ENCODE measurements around the gene KLHL11.
"Not testable (repeated sequence)": the region's sequence is repeated elsewhere in the genome, so short reads cannot be mapped to it uniquely, and the experiment has no call there.

Gene KLHL11

GRCh38 chr17:41888332-41888965 is 23.2 kb upstream of the KLHL11 start:
- H3K4me1 ChIP-seq (ENCODE audit: low read length) = no peaks in the 10 kb centered on the region
- no peak overlapping the region for H3K27ac ChIP-seq (ENCODE audit: low read length)
- no peak overlapping the region for H3K4me3 ChIP-seq (ENCODE audit: low read length)
- H3K36me3 ChIP-seq (replicated peaks; ENCODE audit: low read depth, low read length) = peaks cover 63% of the 10 kb centered on the region
- no peaks in the 10 kb centered on the region for H3K27me3 ChIP-seq (ENCODE audit: low read depth, low read length)
- no peak overlapping the region for H3K4me2 ChIP-seq (ENCODE audit: low read length)
- TF ChIP-seq, protein P1, sequence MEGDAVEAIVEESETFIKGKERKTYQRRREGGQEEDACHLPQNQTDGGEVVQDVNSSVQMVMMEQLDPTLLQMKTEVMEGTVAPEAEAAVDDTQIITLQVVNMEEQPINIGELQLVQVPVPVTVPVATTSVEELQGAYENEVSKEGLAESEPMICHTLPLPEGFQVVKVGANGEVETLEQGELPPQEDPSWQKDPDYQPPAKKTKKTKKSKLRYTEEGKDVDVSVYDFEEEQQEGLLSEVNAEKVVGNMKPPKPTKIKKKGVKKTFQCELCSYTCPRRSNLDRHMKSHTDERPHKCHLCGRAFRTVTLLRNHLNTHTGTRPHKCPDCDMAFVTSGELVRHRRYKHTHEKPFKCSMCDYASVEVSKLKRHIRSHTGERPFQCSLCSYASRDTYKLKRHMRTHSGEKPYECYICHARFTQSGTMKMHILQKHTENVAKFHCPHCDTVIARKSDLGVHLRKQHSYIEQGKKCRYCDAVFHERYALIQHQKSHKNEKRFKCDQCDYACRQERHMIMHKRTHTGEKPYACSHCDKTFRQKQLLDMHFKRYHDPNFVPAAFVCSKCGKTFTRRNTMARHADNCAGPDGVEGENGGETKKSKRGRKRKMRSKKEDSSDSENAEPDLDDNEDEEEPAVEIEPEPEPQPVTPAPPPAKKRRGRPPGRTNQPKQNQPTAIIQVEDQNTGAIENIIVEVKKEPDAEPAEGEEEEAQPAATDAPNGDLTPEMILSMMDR (IDR thresholded peaks at IDR 0.05; ENCODE audit: low read depth, low read length) = no peak
- no peak for TF ChIP-seq EZH2phosphoT487 (IDR thresholded peaks at IDR 0.05; ENCODE audit: low read depth)
- no peaks in the 10 kb centered on the region for H3K79me2 ChIP-seq (ENCODE audit: low read length)
- no peaks in the 10 kb centered on the region for H3K9me3 ChIP-seq (ENCODE audit: insufficient read depth, low read length)
- no peak overlapping the region for H3K9ac ChIP-seq (ENCODE audit: low read length)
- no peak overlapping the region for H2AFZ ChIP-seq (ENCODE audit: low read depth, low read length)
- no peaks in the 10 kb centered on the region for H4K20me1 ChIP-seq (ENCODE audit: insufficient read depth, low read length)

DNA sequence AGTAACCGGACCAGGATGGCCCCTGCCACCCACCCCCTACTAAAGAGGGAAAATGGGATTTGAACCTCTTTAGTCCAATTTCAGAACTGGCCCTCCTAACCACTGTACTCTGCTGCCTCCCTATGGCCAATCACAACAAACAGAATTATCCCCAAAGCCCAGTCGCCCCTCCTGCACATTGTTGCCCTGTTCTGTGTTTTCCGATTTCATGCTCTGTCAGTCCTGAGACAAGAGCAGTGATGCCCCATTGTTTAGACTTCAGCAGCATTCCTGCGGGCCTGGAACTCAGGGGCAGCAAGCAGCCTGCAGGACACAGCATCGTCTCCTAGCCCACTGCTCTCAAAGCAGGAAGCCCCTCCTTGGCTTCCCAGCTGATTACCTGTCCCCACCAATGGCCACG is 20.5 kb upstream of the KLHL11 start:
- no peak overlapping the region for H3K9ac ChIP-seq (ENCODE audit: low read length)
- H3K36me3 ChIP-seq (replicated peaks; ENCODE audit: low read depth, low read length) = peaks cover 62% of the 10 kb centered on the region
- H3K79me2 ChIP-seq (ENCODE audit: low read length) = no peaks in the 10 kb centered on the region
- TF ChIP-seq, protein P1 (IDR thresholded peaks at IDR 0.05; ENCODE audit: low read depth, low read length) = peak; percentile 42
- no peak for TF ChIP-seq EZH2phosphoT487 (IDR thresholded peaks at IDR 0.05; ENCODE audit: low read depth)
- H3K4me2 ChIP-seq (ENCODE audit: low read length) = no peak overlapping the region
- no peak overlapping the region for H2AFZ ChIP-seq (ENCODE audit: low read depth, low read length)
- H3K4me1 ChIP-seq (ENCODE audit: low read length) = no peaks in the 10 kb centered on the region
- no peaks in the 10 kb centered on the region for H3K9me3 ChIP-seq (ENCODE audit: insufficient read depth, low read length)
- no peaks in the 10 kb centered on the region for H3K27me3 ChIP-seq (ENCODE audit: low read depth, low read length)
- H3K27ac ChIP-seq (ENCODE audit: low read length) = no peak overlapping the region
- H3K4me3 ChIP-seq (ENCODE audit: low read length) = no peak overlapping the region
- peaks cover 3% of the 10 kb centered on the region; the same call in 1 of the 2 replicates for H4K20me1 ChIP-seq (ENCODE audit: insufficient read depth, low read length)

- peaks cover 70% of the 10 kb centered on the region for H3K36me3 ChIP-seq (replicated peaks; ENCODE audit: low read depth, low read length)
- no peak overlapping the region for H3K27ac ChIP-seq (ENCODE audit: low read length)
- H3K4me1 ChIP-seq (ENCODE audit: low read length) = no peaks in the 10 kb centered on the region
- no peak overlapping the region for H2AFZ ChIP-seq (ENCODE audit: low read depth, low read length)
- no peak overlapping the region for H3K4me3 ChIP-seq (ENCODE audit: low read length)
- H3K9ac ChIP-seq (ENCODE audit: low read length) = no peak overlapping the region
- no peaks in the 10 kb centered on the region for H3K79me2 ChIP-seq (ENCODE audit: low read length)
- no peaks in the 10 kb centered on the region for H3K27me3 ChIP-seq (ENCODE audit: low read depth, low read length)
- H4K20me1 ChIP-seq (ENCODE audit: insufficient read depth, low read length) = peaks cover 3% of the 10 kb centered on the region; the same call in 1 of the 2 replicates
- TF ChIP-seq, protein P1 (IDR thresholded peaks at IDR 0.05; ENCODE audit: low read depth, low read length) = no peak
- TF ChIP-seq EZH2phosphoT487 (IDR thresholded peaks at IDR 0.05; ENCODE audit: low read depth) = no peak
- H3K4me2 ChIP-seq (ENCODE audit: low read length) = no peak overlapping the region
- H3K9me3 ChIP-seq (ENCODE audit: insufficient read depth, low read length) = no peaks in the 10 kb centered on the region
Measured at GRCh38 chr17:41882756-41883155, 17.5 kb upstream of the KLHL11 start.

DNA sequence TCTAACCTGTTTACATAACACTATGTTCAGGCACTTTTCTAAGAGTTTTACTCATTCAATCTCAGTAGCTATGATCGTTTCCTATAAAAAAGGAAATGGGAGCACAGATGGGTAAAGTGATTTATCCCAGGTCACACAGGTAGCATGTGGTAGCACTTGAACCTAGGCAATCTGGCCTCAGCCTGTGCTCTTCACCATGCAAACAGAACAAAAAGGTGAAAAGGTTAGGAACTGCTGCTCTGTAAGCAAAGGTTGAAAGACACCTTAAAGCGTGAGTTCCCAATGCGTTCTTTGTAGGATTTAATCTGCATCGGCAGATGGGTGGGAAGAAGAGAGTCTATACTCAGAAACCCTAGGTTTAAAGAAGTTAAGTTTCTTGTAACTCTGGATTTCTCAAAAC is 14.9 kb upstream of the KLHL11 start:
- no peaks in the 10 kb centered on the region for H3K9me3 ChIP-seq (ENCODE audit: insufficient read depth, low read length)
- H3K4me3 ChIP-seq (ENCODE audit: low read length) = no peak overlapping the region
- H3K4me1 ChIP-seq (ENCODE audit: low read length) = no peaks in the 10 kb centered on the region
- TF ChIP-seq, protein P1 (IDR thresholded peaks at IDR 0.05; ENCODE audit: low read depth, low read length) = no peak
- TF ChIP-seq EZH2phosphoT487 (IDR thresholded peaks at IDR 0.05; ENCODE audit: low read depth) = no peak
- peaks cover 55% of the 10 kb centered on the region for H3K36me3 ChIP-seq (replicated peaks; ENCODE audit: low read depth, low read length)
- H3K4me2 ChIP-seq (ENCODE audit: low read length) = no peak overlapping the region
- H3K27ac ChIP-seq (ENCODE audit: low read length) = no peak overlapping the region
- H2AFZ ChIP-seq (ENCODE audit: low read depth, low read length) = no peak overlapping the region
- H3K27me3 ChIP-seq (ENCODE audit: low read depth, low read length) = no peaks in the 10 kb centered on the region
- H4K20me1 ChIP-seq (ENCODE audit: insufficient read depth, low read length) = peaks cover 3% of the 10 kb centered on the region; the same call in 1 of the 2 replicates
- no peaks in the 10 kb centered on the region for H3K79me2 ChIP-seq (ENCODE audit: low read length)
- H3K9ac ChIP-seq (ENCODE audit: low read length) = no peak overlapping the region

DNA sequence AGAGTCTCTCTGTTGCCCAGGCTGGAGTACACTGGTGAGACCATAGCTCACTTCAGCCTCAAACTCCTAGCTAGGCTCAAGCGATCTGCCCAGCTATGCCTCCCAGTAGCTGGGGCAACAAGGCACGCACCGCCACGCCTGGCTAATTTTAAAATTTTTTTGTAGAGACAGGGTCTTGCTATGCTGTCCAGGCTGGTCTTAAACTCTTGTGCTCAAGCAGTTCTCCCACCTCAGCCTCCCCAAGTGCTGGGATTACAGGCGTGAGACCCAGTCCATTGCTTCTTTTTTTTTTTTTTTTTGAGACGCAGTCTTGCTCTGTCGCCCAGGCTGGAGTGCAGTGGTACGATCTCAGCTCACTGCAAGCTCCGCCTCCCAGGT is 9.1 kb upstream of the KLHL11 start:
- not testable (repeated sequence) for H3K27ac ChIP-seq (ENCODE audit: low read length); H3K27me3 ChIP-seq (ENCODE audit: low read depth, low read length); H3K9me3 ChIP-seq (ENCODE audit: insufficient read depth, low read length); H3K4me3 ChIP-seq (ENCODE audit: low read length); H4K20me1 ChIP-seq (ENCODE audit: insufficient read depth, low read length); H3K4me1 ChIP-seq (ENCODE audit: low read length); H3K79me2 ChIP-seq (ENCODE audit: low read length); H3K4me2 ChIP-seq (ENCODE audit: low read length); H2AFZ ChIP-seq (ENCODE audit: low read depth, low read length); H3K9ac ChIP-seq (ENCODE audit: low read length)
- H3K36me3 ChIP-seq (replicated peaks; ENCODE audit: low read depth, low read length) = peaks cover 55% of the 10 kb centered on the region

All from OCI-LY3 (cell line).